ENCODE measurements around the gene GBA2.

The GBA2 gene

GRCh38 chr9:35713578-35713977 is 35.5 kb downstream of the GBA2 start:
- no peak for DNase-seq

GRCh38 chr9:35712762-35713400 is 36.1 kb downstream of the GBA2 start:
- no peak for DNase-seq

- no peak for DNase-seq
Observed at GRCh38 chr9:35711501-35712428, 37.3 kb downstream of the GBA2 start.

GRCh38 chr9:35710818-35711500 is 38.1 kb downstream of the GBA2 start:
- DNase-seq: no peak

- DNase-seq: no peak
Observed at GRCh38 chr9:35708146-35708545, 40.9 kb downstream of the GBA2 start.

GRCh38 chr9:35706951-35707350 is 42.1 kb downstream of the GBA2 start:
- DNase-seq: no peak

- DNase-seq: no peak
Observed at GRCh38 chr9:35705836-35706430, 43.1 kb downstream of the GBA2 start.

- DNase-seq: no peak
Observed at GRCh38 chr9:35705372-35705771, 43.7 kb downstream of the GBA2 start.

GRCh38 chr9:35703906-35704672 is 44.9 kb downstream of the GBA2 start:
- no peak for DNase-seq

- no peak for DNase-seq
Observed at GRCh38 chr9:35702696-35703095, 46.3 kb downstream of the GBA2 start.

- DNase-seq: no peak
Observed at GRCh38 chr9:35700942-35701341, 48.1 kb downstream of the GBA2 start.

- DNase-seq: no peak
Observed at GRCh38 chr9:35700031-35700430, 49.0 kb downstream of the GBA2 start.

- no peak for DNase-seq
Observed at GRCh38 chr9:35698231-35698630, 50.8 kb downstream of the GBA2 start.

- no peak for DNase-seq
Observed at GRCh38 chr9:35697486-35697885, 51.5 kb downstream of the GBA2 start.

- peak in 1 of 2 experiments; percentile 65 for DNase-seq
Observed at GRCh38 chr9:35696520-35697215, 52.4 kb downstream of the GBA2 start.

- no peak for DNase-seq
Observed at GRCh38 chr9:35695943-35696401, 53.1 kb downstream of the GBA2 start.

- peak in 1 of 2 experiments; percentile 41 for DNase-seq
Observed at GRCh38 chr9:35691757-35692301, 57.2 kb downstream of the GBA2 start.

- DNase-seq: no peak
Observed at GRCh38 chr9:35691334-35691650, 57.7 kb downstream of the GBA2 start.

GRCh38 chr9:35690614-35691333 is 58.3 kb downstream of the GBA2 start:
- DNase-seq: peak in 1 of 2 experiments; percentile 43

- no peak for DNase-seq
Observed at GRCh38 chr9:35690294-35690613, 58.8 kb downstream of the GBA2 start.
